GM08714 (cell line): ENCODE data around the gene TEX44.

Experiments used
- H3K4me3 ChIP-seq: fragments of 200-500 bp; sonication (Bioruptor generic); 2 replicates; pipeline ENCODE4 v1.5.1; 2014; ENCODE audit warnings: mild to moderate bottlenecking, low read length, inconsistent platforms
- ZNF274 ChIP-seq: IDR thresholded peaks from 2 replicates; pipeline ENCODE4 v1.6.1; 2012; ENCODE audit warnings: mild to moderate bottlenecking, low read depth, low read length

TEX44 gene

GRCh38 chr2:231606941-231607340, 14.3 kb downstream of the TEX44 start:
- no peak overlapping the region for H3K4me3 ChIP-seq
- no peak for TF ChIP-seq ZNF274

GRCh38 chr2:231611273-231612108, 18.8 kb downstream of the TEX44 start:
- no peak overlapping the region for H3K4me3 ChIP-seq
- no peak for TF ChIP-seq ZNF274

- no peak for TF ChIP-seq ZNF274
- no peak overlapping the region for H3K4me3 ChIP-seq
Measured at GRCh38 chr2:231612109-231612455, 19.4 kb downstream of the TEX44 start.

GRCh38 chr2:231612456-231613330, 20.0 kb downstream of the TEX44 start:
- peak overlapping the region; percentile 18; the same call in 1 of the 2 replicates for H3K4me3 ChIP-seq

GRCh38 chr2:231613331-231613662, 20.6 kb downstream of the TEX44 start:
- TF ChIP-seq ZNF274: no peak
- H3K4me3 ChIP-seq: peak overlapping the region; percentile 18; the same call in 1 of the 2 replicates

More at GRCh38 chr2:231612456-231613330, 20.0 kb downstream of the TEX44 start:
- no peak for TF ChIP-seq ZNF274

GRCh38 chr2:231613663-231614558, 21.2 kb downstream of the TEX44 start:
- TF ChIP-seq ZNF274: no peak

GRCh38 chr2:231614559-231615057, 21.9 kb downstream of the TEX44 start:
- H3K4me3 ChIP-seq: peak overlapping the region; percentile 37; the same call in 1 of the 2 replicates

More at GRCh38 chr2:231613663-231614558, 21.2 kb downstream of the TEX44 start:
- peak overlapping the region; percentile 37; the same call in 1 of the 2 replicates for H3K4me3 ChIP-seq

GRCh38 chr2:231615058-231615671, 22.5 kb downstream of the TEX44 start:
- peak overlapping the region; percentile 37; the same call in 1 of the 2 replicates for H3K4me3 ChIP-seq
- no peak for TF ChIP-seq ZNF274

More at GRCh38 chr2:231614559-231615057, 21.9 kb downstream of the TEX44 start:
- no peak for TF ChIP-seq ZNF274

- TF ChIP-seq ZNF274: no peak
Measured at GRCh38 chr2:231616296-231616695, 23.6 kb downstream of the TEX44 start.

GRCh38 chr2:231617059-231617926, 24.6 kb downstream of the TEX44 start:
- TF ChIP-seq ZNF274: no peak
- no peak overlapping the region for H3K4me3 ChIP-seq

More at GRCh38 chr2:231616296-231616695, 23.6 kb downstream of the TEX44 start:
- no peak overlapping the region for H3K4me3 ChIP-seq

- TF ChIP-seq ZNF274: no peak
- H3K4me3 ChIP-seq: no peak overlapping the region
Measured at GRCh38 chr2:231621051-231621879, 28.6 kb downstream of the TEX44 start.
